CD4-positive, alpha-beta memory T cell (primary cell): ENCODE data around the gene GNAT1. TPM values are rescaled to one million over a fixed set of nuclear protein-coding genes. Genes with fewer than 3 reads are reported as not detected.

Experiments used
- CTCF ChIA-PET: fragments of 350-600 bp; sonication (Branson Sonifier 250); formaldehyde crosslinking; loops from one replicate; lab custom pipeline; 2021; ENCODE audit warnings: inconsistent platforms; ENCODE audit not compliant: partially characterized antibody; lab: Charles Lee
- POLR2A ChIA-PET: fragments of 350-600 bp; sonication (Branson Sonifier 250); formaldehyde crosslinking; loops from one replicate; lab custom pipeline; 2021; ENCODE audit not compliant: partially characterized antibody; lab: Charles Lee
- DNase-seq, 5 donors: peaks; one replicate each; pipeline versions ENCODE4 v3.0.0 to v3.0.0-alpha.2; 2020 to 2022; ENCODE audit warnings: mixed read lengths in 1 of 5
- H3K27ac ChIP-seq: one replicate; pipeline ENCODE4 v1.7.0; 2013; ENCODE audit warnings: low read depth, low read length
- H3K27me3 ChIP-seq: 2 replicates; pipeline ENCODE4 v1.7.0; 2013; ENCODE audit warnings: mild to moderate bottlenecking, low read length, moderate library complexity; ENCODE audit not compliant: insufficient read depth
- H3K36me3 ChIP-seq: 2 replicates; pipeline ENCODE4 v1.7.0; 2013; ENCODE audit warnings: mild to moderate bottlenecking, low read length, moderate library complexity; ENCODE audit not compliant: insufficient read depth
- H3K4me1 ChIP-seq: 2 replicates; pipeline ENCODE4 v1.7.0; 2013; ENCODE audit warnings: mild to moderate bottlenecking, low read length, moderate library complexity; ENCODE audit not compliant: insufficient read depth
- H3K4me3 ChIP-seq, 2 donors: one replicate each; pipeline ENCODE4 v1.7.0; 2013; ENCODE audit warnings: low read length in 2 of 2, mild to moderate bottlenecking in 1 of 2
- H3K9me3 ChIP-seq, 2 donors: one replicate each; pipeline ENCODE4 v1.7.0; 2013; ENCODE audit warnings: low read length in 2 of 2, control low read depth in 1 of 2; ENCODE audit not compliant: control insufficient read depth in 1 of 2
- H3K27ac Mint-ChIP-seq, 7 donors: one replicate each; pipeline ENCODE4 v1.8.0; 2020 to 2021; ENCODE audit warnings: mixed read lengths in 7 of 7, mild to moderate bottlenecking in 6 of 7, inconsistent platforms in 3 of 7, moderate library complexity in 3 of 7
- H3K27me3 Mint-ChIP-seq, 2 donors: one replicate each; pipeline ENCODE4 v1.8.0; 2020 to 2021; ENCODE audit warnings: mixed read lengths in 2 of 2
- H3K36me3 Mint-ChIP-seq, 2 donors: one replicate each; pipeline ENCODE4 v1.8.0; 2020 to 2021; ENCODE audit warnings: mixed read lengths in 2 of 2, inconsistent platforms in 1 of 2, mild to moderate bottlenecking in 1 of 2
- H3K4me1 Mint-ChIP-seq, 4 donors: one replicate each; pipeline ENCODE4 v1.8.0; 2020 to 2021; ENCODE audit warnings: mixed read lengths in 4 of 4, mild to moderate bottlenecking in 1 of 4
- H3K4me3 Mint-ChIP-seq, 8 donors: one replicate each; pipeline ENCODE4 v1.8.0; 2020 to 2021; ENCODE audit warnings: mixed read lengths in 8 of 8, mild to moderate bottlenecking in 7 of 8, moderate library complexity in 6 of 8, inconsistent platforms in 3 of 8
- H3K9me3 Mint-ChIP-seq, 8 donors: one replicate each; pipeline ENCODE4 v1.8.0; 2020 to 2021; ENCODE audit warnings: mixed read lengths in 8 of 8, mild to moderate bottlenecking in 5 of 8, inconsistent platforms in 3 of 8, moderate library complexity in 1 of 8
- intact Hi-C: fragments of 100-400 bp; cut with micrococcal nuclease; formaldehyde crosslinking; loops from one replicate; pipeline ENCODE4 v1.15.1; 2023
- polyA plus RNA-seq, 2 donors: library from polyadenylated mRNA; unstranded; fragments of 300-500 nt; fragmentation: Illumina TruSeq; gene quantifications; one replicate each; pipeline ENCODE4 v1.2.3, GENCODE V29; 2021
- total RNA-seq, 2 experiments: library from RNA; stranded (reverse); gene quantifications; one replicate each; pipeline ENCODE4 v1.2.3, GENCODE V29; 2021

GNAT1 gene
- total and polyA plus RNA-seq, 4 experiments from 2014 or later = not detected

- Histone ChIP-seq H3K27me3 (no peaks in the 10 kb centered on the region), H3K4me3 (no peak overlapping the region), H3K4me1 (no peaks in the 10 kb centered on the region), H3K36me3 (no peaks in the 10 kb centered on the region), H3K9me3 (no peaks in the 10 kb centered on the region), H3K27ac (no peak overlapping the region)
- H3K36me3 Mint-ChIP-seq = no peaks in the 10 kb centered on the region
- no peak overlapping the region for H3K27ac Mint-ChIP-seq
- ChIA-PET POLR2A (interaction anchor here (0.6 kb wide), 1 partner anchor 591 kb away, joined by 4 read pairs; no protein-coding TSS in a partner anchor), CTCF (interaction anchor here (0.7 to 1.8 kb wide), 2 partner anchors 10 to 64 kb away, joined by 3 to 7 read pairs; no protein-coding TSS in a partner anchor)
- no peak overlapping the region for H3K4me3 Mint-ChIP-seq
- peaks cover 0 to 2% of the 10 kb centered on the region in 2 donors for H3K27me3 Mint-ChIP-seq
- H3K9me3 Mint-ChIP-seq = no peaks in the 10 kb centered on the region
- intact Hi-C loops = no loop called here
- DNase-seq = peak in 1 of 5 donors; percentile 25
- no peaks in the 10 kb centered on the region for H3K4me1 Mint-ChIP-seq
Observed at GRCh38 chr3:50182533-50183099, 8.8 kb upstream of the GNAT1 start.

DNA sequence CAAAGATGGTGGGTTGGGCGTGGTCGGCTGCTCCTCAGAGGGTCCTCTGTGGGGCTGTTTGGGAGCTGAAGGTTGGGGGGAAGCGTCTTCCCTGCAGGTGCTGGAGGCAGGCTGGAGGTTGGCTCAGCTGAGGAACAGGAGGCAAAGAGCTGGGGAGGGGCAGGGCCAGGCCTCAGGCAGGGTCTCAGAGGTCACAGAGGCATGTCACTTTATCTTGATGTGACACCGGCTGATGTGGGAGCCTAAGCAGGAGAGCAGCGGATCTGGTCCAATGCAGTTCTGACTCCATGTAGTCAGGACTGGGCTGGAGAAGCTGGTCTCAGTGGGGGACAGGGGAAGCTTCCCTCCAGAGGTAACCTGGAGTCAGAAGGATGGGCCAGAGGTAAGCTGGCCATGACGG lies 7.7 kb upstream of the GNAT1 start:
- no peaks in the 10 kb centered on the region for H3K9me3 ChIP-seq
- H3K36me3 ChIP-seq = no peaks in the 10 kb centered on the region
- POLR2A ChIA-PET = no interaction called here
- H3K4me1 ChIP-seq = no peaks in the 10 kb centered on the region
- H3K36me3 Mint-ChIP-seq = no peaks in the 10 kb centered on the region
- intact Hi-C loops = no loop called here
- H3K4me3 Mint-ChIP-seq = no peak overlapping the region
- no peaks in the 10 kb centered on the region for H3K4me1 Mint-ChIP-seq
- H3K4me3 ChIP-seq = no peak overlapping the region
- no peak for DNase-seq
- peaks cover 0 to 2% of the 10 kb centered on the region in 2 donors for H3K27me3 Mint-ChIP-seq
- H3K27ac Mint-ChIP-seq = no peak overlapping the region
- H3K27me3 ChIP-seq = no peaks in the 10 kb centered on the region
- H3K9me3 Mint-ChIP-seq = no peaks in the 10 kb centered on the region
- CTCF ChIA-PET = interaction anchor here (0.5 kb wide), 1 partner anchor 42 kb away, joined by 4 read pairs; no protein-coding TSS in a partner anchor
- no peak overlapping the region for H3K27ac ChIP-seq

DNA sequence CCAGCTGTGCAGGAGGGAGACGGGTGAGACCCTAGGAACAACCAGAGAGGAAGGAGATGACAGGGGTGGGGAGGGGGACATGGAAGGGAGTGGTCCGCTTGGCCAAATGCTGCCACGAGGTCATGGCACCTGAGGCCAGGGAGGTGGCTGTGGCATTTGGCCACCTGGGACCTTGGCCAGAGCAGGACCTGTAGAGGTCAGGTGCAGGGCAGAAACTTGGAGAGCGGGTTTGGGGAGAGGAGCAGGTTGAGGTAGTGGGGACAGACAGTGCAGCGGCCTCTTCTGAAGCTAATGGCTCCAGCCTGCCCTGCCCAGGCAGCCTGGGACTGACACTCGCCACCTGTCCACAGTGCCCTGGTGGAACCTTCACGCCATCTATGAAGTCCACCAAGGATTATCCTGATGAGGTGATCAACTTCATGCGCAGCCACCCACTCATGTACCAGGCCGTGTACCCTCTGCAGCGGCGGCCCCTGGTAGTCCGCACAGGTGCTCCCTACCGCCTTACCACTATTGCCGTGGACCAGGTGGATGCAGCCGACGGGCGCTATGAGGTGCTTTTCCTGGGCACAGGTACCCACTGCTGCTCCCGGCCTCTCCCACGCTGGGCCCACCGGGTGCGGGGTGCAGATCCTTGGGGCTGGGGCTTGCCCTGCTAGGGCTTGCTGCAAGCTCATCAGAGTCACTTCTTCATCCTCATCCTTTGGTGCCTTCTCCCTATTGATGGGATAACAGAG lies 7.0 kb upstream of the GNAT1 start:
- H3K27me3 Mint-ChIP-seq = peaks cover 0 to 2% of the 10 kb centered on the region in 2 donors
- no peak for DNase-seq
- Histone ChIP-seq H3K27ac (no peak overlapping the region), H3K27me3 (no peaks in the 10 kb centered on the region), H3K4me3 (no peak overlapping the region), H3K9me3 (no peaks in the 10 kb centered on the region), H3K36me3 (no peaks in the 10 kb centered on the region), H3K4me1 (no peaks in the 10 kb centered on the region)
- H3K36me3 Mint-ChIP-seq = no peaks in the 10 kb centered on the region
- ChIA-PET POLR2A (no interaction called here), CTCF (no interaction called here)
- no peaks in the 10 kb centered on the region for H3K9me3 Mint-ChIP-seq
- intact Hi-C loops = no loop called here
- H3K4me3 Mint-ChIP-seq = no peak overlapping the region
- no peaks in the 10 kb centered on the region for H3K4me1 Mint-ChIP-seq
- peak overlapping the region in 1 of 7 donors; percentile 47 for H3K27ac Mint-ChIP-seq

DNA sequence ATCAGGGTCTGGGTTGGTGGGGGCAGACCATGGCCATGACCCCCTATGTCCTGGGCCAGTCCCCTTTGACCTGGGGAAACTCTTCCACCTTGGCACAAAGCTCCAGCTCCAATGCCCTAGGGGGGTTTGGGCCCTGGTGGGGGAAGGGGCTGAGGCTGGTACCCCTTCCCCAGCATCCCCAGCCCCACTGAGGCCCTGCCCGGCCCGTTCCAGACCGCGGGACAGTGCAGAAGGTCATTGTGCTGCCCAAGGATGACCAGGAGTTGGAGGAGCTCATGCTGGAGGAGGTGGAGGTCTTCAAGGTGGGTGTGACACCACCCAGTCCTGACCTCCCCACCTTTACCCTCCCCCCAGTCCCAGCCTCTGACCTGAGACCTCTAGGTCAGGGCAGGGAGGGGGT lies 6.2 kb upstream of the GNAT1 start:
- Histone ChIP-seq H3K9me3 (no peaks in the 10 kb centered on the region), H3K36me3 (no peaks in the 10 kb centered on the region), H3K27ac (no peak overlapping the region), H3K27me3 (no peaks in the 10 kb centered on the region), H3K4me1 (no peaks in the 10 kb centered on the region), H3K4me3 (no peak overlapping the region)
- H3K4me1 Mint-ChIP-seq = no peaks in the 10 kb centered on the region
- ChIA-PET CTCF (no interaction called here), POLR2A (no interaction called here)
- H3K36me3 Mint-ChIP-seq = no peaks in the 10 kb centered on the region
- H3K4me3 Mint-ChIP-seq = no peak overlapping the region
- no peak overlapping the region for H3K27ac Mint-ChIP-seq
- no peaks in the 10 kb centered on the region for H3K9me3 Mint-ChIP-seq
- peak in 1 of 5 donors; percentile 27 for DNase-seq
- intact Hi-C loops = no loop called here
- peaks cover 0 to 2% of the 10 kb centered on the region in 2 donors for H3K27me3 Mint-ChIP-seq

- no peaks in the 10 kb centered on the region for H3K4me1 Mint-ChIP-seq
- no peaks in the 10 kb centered on the region for H3K9me3 Mint-ChIP-seq
- Histone ChIP-seq H3K27me3 (no peaks in the 10 kb centered on the region), H3K4me3 (no peak overlapping the region), H3K9me3 (no peaks in the 10 kb centered on the region), H3K4me1 (no peaks in the 10 kb centered on the region), H3K36me3 (no peaks in the 10 kb centered on the region), H3K27ac (no peak overlapping the region)
- POLR2A ChIA-PET = no interaction called here
- no peak overlapping the region for H3K4me3 Mint-ChIP-seq
- intact Hi-C loops = no loop called here
- no peak overlapping the region for H3K27ac Mint-ChIP-seq
- CTCF ChIA-PET = no interaction called here
- peak in 1 of 5 donors; percentile 2 for DNase-seq
- H3K36me3 Mint-ChIP-seq = no peaks in the 10 kb centered on the region
- H3K27me3 Mint-ChIP-seq = peaks cover 0 to 2% of the 10 kb centered on the region in 2 donors
Observed at GRCh38 chr3:50186096-50186495, 5.3 kb upstream of the GNAT1 start.

- ChIA-PET CTCF (no interaction called here), POLR2A (no interaction called here)
- H3K36me3 ChIP-seq = no peaks in the 10 kb centered on the region
- no peak overlapping the region for H3K27ac ChIP-seq
- H3K4me1 Mint-ChIP-seq = peaks cover 0 to 4% (median 2%) of the 10 kb centered on the region in 4 donors
- no peaks in the 10 kb centered on the region for H3K36me3 Mint-ChIP-seq
- H3K4me1 ChIP-seq = peaks cover 3% of the 10 kb centered on the region
- H3K9me3 Mint-ChIP-seq = no peaks in the 10 kb centered on the region
- intact Hi-C loops = no loop called here
- peak in 1 of 5 donors; percentile 9 for DNase-seq
- H3K4me3 ChIP-seq = no peak overlapping the region
- no peaks in the 10 kb centered on the region for H3K9me3 ChIP-seq
- H3K27me3 Mint-ChIP-seq = peaks cover 2 to 3% of the 10 kb centered on the region in 2 donors
- no peaks in the 10 kb centered on the region for H3K27me3 ChIP-seq
- H3K27ac Mint-ChIP-seq = no peak overlapping the region
- H3K4me3 Mint-ChIP-seq = no peak overlapping the region
Observed at GRCh38 chr3:50187750-50188149, 3.7 kb upstream of the GNAT1 start.

DNA sequence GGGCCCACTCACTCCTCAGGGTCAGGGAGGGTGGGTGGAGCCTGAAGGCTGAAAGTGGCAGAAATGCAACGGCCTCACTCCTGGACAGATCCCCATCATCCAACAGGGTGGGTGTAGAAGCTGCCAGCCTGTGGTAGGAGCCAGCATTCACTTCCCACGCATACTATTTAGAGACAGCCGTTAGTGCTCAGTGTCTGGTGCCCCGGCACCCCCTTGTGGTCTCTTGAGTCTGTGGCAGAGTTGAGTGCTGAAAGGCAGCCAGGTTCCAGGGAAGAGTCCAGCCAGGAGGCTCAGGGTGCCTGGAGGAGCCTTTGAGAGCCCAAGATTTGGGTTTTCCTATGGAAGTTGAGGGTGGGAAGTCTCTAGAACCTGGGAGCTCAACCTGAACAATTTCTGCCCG lies 2.1 kb upstream of the GNAT1 start:
- no peak overlapping the region for H3K27ac ChIP-seq
- POLR2A ChIA-PET = no interaction called here
- no peak overlapping the region for H3K4me3 Mint-ChIP-seq

More for the DNA sequence above, 2.1 kb upstream of the GNAT1 start:
- Histone ChIP-seq H3K9me3 (no peaks in the 10 kb centered on the region), H3K4me3 (no peak overlapping the region), H3K36me3 (no peaks in the 10 kb centered on the region), H3K27me3 (peaks cover 11% of the 10 kb centered on the region), H3K4me1 (peaks cover 18% of the 10 kb centered on the region)
- H3K27me3 Mint-ChIP-seq = peaks cover 3% of the 10 kb centered on the region in 2 donors
- H3K36me3 Mint-ChIP-seq = no peaks in the 10 kb centered on the region
- CTCF ChIA-PET = interaction anchor here (0.6 to 8.1 kb wide), 2 partner anchors 59 to 1340 kb away, joined by 3 to 88 read pairs; no protein-coding TSS in a partner anchor
- H3K4me1 Mint-ChIP-seq = peaks cover under 1 to 13% (median 5%) of the 10 kb centered on the region in 4 donors
- DNase-seq = peak in 1 of 5 donors; percentile 16
- intact Hi-C loops = no loop called here
- H3K9me3 Mint-ChIP-seq = no peaks in the 10 kb centered on the region
- H3K27ac Mint-ChIP-seq = no peak overlapping the region
